Ishikawa (cell line): ENCODE data around the gene UTP15.

ENCODE experiments used
- CEBPB ChIP-seq: IDR thresholded peaks from 2 replicates; pipeline ENCODE4 v1.6.1; 2012
- CREB1 ChIP-seq: IDR thresholded peaks from 2 replicates; pipeline ENCODE4 v1.6.1; 2012; ENCODE audit warnings: low read depth
- EGR1 ChIP-seq: IDR thresholded peaks from 2 replicates; pipeline ENCODE4 v1.6.1; 2012
- EP300 ChIP-seq: IDR thresholded peaks from 2 replicates; pipeline ENCODE4 v1.6.1; 2012; ENCODE audit warnings: borderline replicate concordance
- FOXM1 ChIP-seq: IDR thresholded peaks from 2 replicates; pipeline ENCODE4 v1.6.1; 2012; ENCODE audit warnings: low read depth, borderline replicate concordance
- MAX ChIP-seq: IDR thresholded peaks from 2 replicates; pipeline ENCODE4 v1.6.1; 2012
- NFIC ChIP-seq: IDR thresholded peaks from 2 replicates; pipeline ENCODE4 v1.6.1; 2012
- RAD21 ChIP-seq: IDR thresholded peaks from 2 replicates; pipeline ENCODE4 v1.6.1; 2012; ENCODE audit warnings: low read depth
- REST ChIP-seq: IDR thresholded peaks from 2 replicates; pipeline ENCODE4 v1.6.1; 2012; ENCODE audit warnings: low read depth, mild to moderate bottlenecking
- TAF1 ChIP-seq: IDR thresholded peaks from 2 replicates; pipeline ENCODE4 v1.6.1; 2012; ENCODE audit warnings: low read depth, mild to moderate bottlenecking
- TCF12 ChIP-seq: IDR thresholded peaks from 2 replicates; pipeline ENCODE4 v1.6.1; 2012; ENCODE audit warnings: low read depth
- TEAD4 ChIP-seq: IDR thresholded peaks from 2 replicates; pipeline ENCODE4 v1.6.1; 2012
- USF1 ChIP-seq: IDR thresholded peaks from 2 replicates; pipeline ENCODE4 v1.6.1; 2012
- YY1 ChIP-seq: IDR thresholded peaks from 2 replicates; pipeline ENCODE4 v1.6.1; 2012; ENCODE audit warnings: low read depth
- ZBTB7A ChIP-seq: IDR thresholded peaks from 2 replicates; pipeline ENCODE4 v1.6.1; 2012; ENCODE audit warnings: low read depth

UTP15 gene

GRCh38 chr5:73525606-73526203, 39.8 kb upstream of the UTP15 start:
- TF ChIP-seq YY1 (no peak), MAX (no peak), FOXM1 (no peak), USF1 (no peak), EGR1 (no peak), CEBPB (no peak), REST (no peak), EP300 (no peak), CREB1 (no peak), NFIC (no peak), TAF1 (no peak), TCF12 (no peak), RAD21 (no peak)

- TF ChIP-seq RAD21, result no peak
- no peak for TF ChIP-seq EGR1
- no peak for TF ChIP-seq EP300
- TF ChIP-seq TAF1, result no peak
- no peak for TF ChIP-seq REST
- TF ChIP-seq MAX, result no peak
These were observed 37.3 kb upstream of the UTP15 start for GRCh38 chr5:73528248-73528647.

- TF ChIP-seq NFIC, result no peak
- no peak for TF ChIP-seq EGR1
- TF ChIP-seq ZBTB7A, result no peak
- no peak for TF ChIP-seq RAD21
- TF ChIP-seq TCF12, result no peak
- no peak for TF ChIP-seq CREB1
- TF ChIP-seq MAX, result no peak
- TF ChIP-seq FOXM1, result no peak
- no peak for TF ChIP-seq YY1
- TF ChIP-seq CEBPB, result no peak
- no peak for TF ChIP-seq TEAD4
- TF ChIP-seq USF1, result no peak
- no peak for TF ChIP-seq EP300
- no peak for TF ChIP-seq TAF1
These were observed 36.5 kb upstream of the UTP15 start for GRCh38 chr5:73529081-73529480.

GRCh38 chr5:73531356-73531755, 34.2 kb upstream of the UTP15 start:
- TF ChIP-seq EP300 (no peak), NFIC (no peak), ZBTB7A (no peak), TEAD4 (no peak), MAX (no peak), FOXM1 (no peak), EGR1 (no peak), TCF12 (no peak), YY1 (no peak), REST (no peak), USF1 (no peak), TAF1 (no peak), RAD21 (no peak), CREB1 (no peak)
